Vagina (tissue), 2 donors: ENCODE data around the gene SLC10A7. TPM values are rescaled to one million over a fixed set of nuclear protein-coding genes. Genes with fewer than 3 reads are reported as not detected.

ENCODE experiments used
- DNase-seq, 2 donors: peaks; one replicate each; pipeline ENCODE4 v3.0.0-alpha.2; 2017; ENCODE audit errors: extremely low spot score in 2 of 2
- H3K27ac ChIP-seq: fragments of 200-600 bp; sonication (generic); one replicate; pipeline ENCODE4 v1.5.1; 2019
- H3K27me3 ChIP-seq: fragments of 200-600 bp; sonication (generic); one replicate; pipeline ENCODE4 v1.5.1; 2019
- H3K36me3 ChIP-seq, 2 donors: fragments of 200-600 bp; sonication (generic); one replicate each; pipeline ENCODE4 v1.5.1; 2017 to 2019
- H3K4me1 ChIP-seq: fragments of 200-600 bp; sonication (generic); one replicate; pipeline ENCODE4 v1.5.1; 2019
- H3K4me3 ChIP-seq, 2 donors: fragments of 200-600 bp; sonication (generic); 1 replicate in 1 of 2; 2 replicates in 1 of 2; pipeline ENCODE4 v1.5.1; 2016 to 2019
- H3K9me3 ChIP-seq: fragments of 200-600 bp; sonication (generic); one replicate; pipeline ENCODE4 v1.5.1; 2019
- CTCF ChIP-seq, 3 experiments: fragments of 450-650 bp in 2 of 3; fragments of 200-600 bp in 1 of 3; sonication (generic) in 1 of 3; IDR thresholded peaks; one replicate each; pipeline ENCODE4 v1.5.1; 2017 to 2019; ENCODE audit warnings: antibody characterized with exemption in 3 of 3, mild to moderate bottlenecking in 2 of 3, moderate library complexity in 2 of 3
- POLR2A ChIP-seq, 2 donors: fragments of 450-650 bp; IDR thresholded peaks; one replicate each; pipeline ENCODE4 v1.6.1; 2017; ENCODE audit warnings: antibody characterized with exemption in 2 of 2, mild to moderate bottlenecking in 2 of 2, moderate library complexity in 2 of 2
- POLR2AphosphoS5 ChIP-seq, 2 donors: sonication (generic); formaldehyde crosslinking; IDR thresholded peaks; one replicate each; pipeline ENCODE4 v1.9.0; 2017; ENCODE audit warnings: antibody characterized with exemption in 2 of 2, mild to moderate bottlenecking in 2 of 2, low read depth in 1 of 2; ENCODE audit not compliant: insufficient read depth in 1 of 2
- intact Hi-C: fragments of 100-400 bp; cut with DNase I; formaldehyde crosslinking; loops from one replicate; pipeline ENCODE4 v1.15.1; 2023
- total RNA-seq: library from RNA; depleted of rRNA; stranded (reverse); fragments of >200 nt; gene quantifications from one replicate; pipeline ENCODE4 v1.2.3, GENCODE V29; 2016

SLC10A7 gene
- total RNA-seq, 1 donor from 2014 or later = 14.2 TPM

DNA sequence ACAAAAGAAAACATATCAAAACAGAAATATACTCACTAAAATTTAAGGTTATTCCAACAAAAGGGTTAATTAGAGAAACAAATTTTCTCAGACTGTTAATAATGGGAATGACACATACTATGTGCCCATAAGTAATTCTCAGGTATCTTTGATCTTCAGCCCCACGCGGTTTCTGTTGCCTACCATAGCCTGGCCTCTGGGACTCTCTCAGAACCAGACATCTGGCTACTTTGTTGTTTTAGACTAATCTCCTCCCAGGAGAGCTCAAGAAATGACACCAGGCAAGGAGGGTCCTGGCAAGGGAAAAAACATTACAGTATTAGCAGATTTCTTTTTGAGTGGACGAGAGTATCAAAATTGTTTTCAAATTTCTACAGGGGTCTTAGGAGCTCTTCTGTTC is 43.7 kb downstream of the SLC10A7 start:
- TF ChIP-seq POLR2AphosphoS5 (IDR thresholded peaks at IDR 0.05; ENCODE audit: insufficient read depth in 1 of 2, low read depth in 1 of 2) (no peak), CTCF (IDR thresholded peaks at IDR 0.05) (no peak), POLR2A (IDR thresholded peaks at IDR 0.05) (no peak)
- intact Hi-C loops = no loop called here
- Histone ChIP-seq H3K4me3 (no peak overlapping the region), H3K4me1 (no peaks in the 10 kb centered on the region), H3K36me3 (no peaks in the 10 kb centered on the region), H3K9me3 (no peaks in the 10 kb centered on the region), H3K27me3 (no peaks in the 10 kb centered on the region), H3K27ac (no peak overlapping the region)
- DNase-seq = no peak

DNA sequence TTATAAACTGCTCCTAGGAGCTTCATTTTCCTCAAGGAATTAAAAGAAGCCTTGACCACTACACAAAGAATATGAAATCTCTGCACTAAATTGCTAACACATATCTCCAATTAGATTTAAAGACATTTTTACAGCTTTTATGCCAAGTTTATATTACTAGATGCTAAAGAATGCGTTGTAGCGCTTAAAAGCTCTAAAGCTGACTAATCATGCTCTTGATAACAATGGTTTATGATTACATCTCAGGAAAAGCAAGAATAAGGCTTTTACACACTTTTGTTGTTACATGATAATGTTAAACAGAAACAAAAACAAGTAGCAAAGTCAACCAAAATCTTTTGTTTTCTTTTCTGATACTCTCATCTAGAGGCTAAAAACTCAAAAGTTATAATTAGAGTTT is 44.7 kb downstream of the SLC10A7 start:
- DNase-seq = no peak
- Histone ChIP-seq H3K36me3 (no peaks in the 10 kb centered on the region), H3K27ac (no peak overlapping the region), H3K9me3 (no peaks in the 10 kb centered on the region), H3K4me1 (no peaks in the 10 kb centered on the region), H3K4me3 (no peak overlapping the region), H3K27me3 (no peaks in the 10 kb centered on the region)
- intact Hi-C loops = no loop called here
- TF ChIP-seq POLR2AphosphoS5 (IDR thresholded peaks at IDR 0.05; ENCODE audit: insufficient read depth in 1 of 2, low read depth in 1 of 2) (no peak), CTCF (IDR thresholded peaks at IDR 0.05) (no peak), POLR2A (IDR thresholded peaks at IDR 0.05) (no peak)

GRCh38 chr4:146472404-146472803 is 49.3 kb downstream of the SLC10A7 start:
- Histone ChIP-seq H3K9me3 (no peaks in the 10 kb centered on the region), H3K27me3 (no peaks in the 10 kb centered on the region), H3K4me1 (no peaks in the 10 kb centered on the region), H3K27ac (no peak overlapping the region), H3K36me3 (no peaks in the 10 kb centered on the region), H3K4me3 (no peak overlapping the region)
- no peak for DNase-seq
- TF ChIP-seq POLR2A (IDR thresholded peaks at IDR 0.05) (no peak), CTCF (IDR thresholded peaks at IDR 0.05) (no peak), POLR2AphosphoS5 (IDR thresholded peaks at IDR 0.05; ENCODE audit: insufficient read depth in 1 of 2, low read depth in 1 of 2) (no peak)
- intact Hi-C loops = no loop called here

- intact Hi-C loops = no loop called here
- no peaks in the 10 kb centered on the region for H3K9me3 ChIP-seq
- no peak overlapping the region for H3K4me3 ChIP-seq
- TF ChIP-seq CTCF (IDR thresholded peaks at IDR 0.05) (no peak), POLR2AphosphoS5 (IDR thresholded peaks at IDR 0.05; ENCODE audit: insufficient read depth in 1 of 2, low read depth in 1 of 2) (no peak), POLR2A (IDR thresholded peaks at IDR 0.05) (no peak)
- H3K36me3 ChIP-seq = no peaks in the 10 kb centered on the region
- no peaks in the 10 kb centered on the region for H3K4me1 ChIP-seq
- no peak for DNase-seq
- H3K27me3 ChIP-seq = no peaks in the 10 kb centered on the region
- no peak overlapping the region for H3K27ac ChIP-seq
Observed at GRCh38 chr4:146470604-146471003, 51.1 kb downstream of the SLC10A7 start.

GRCh38 chr4:146469022-146469421 is 52.7 kb downstream of the SLC10A7 start:
- H3K27ac ChIP-seq = no peak overlapping the region
- no peaks in the 10 kb centered on the region for H3K36me3 ChIP-seq
- no peaks in the 10 kb centered on the region for H3K27me3 ChIP-seq
- DNase-seq = no peak
- H3K4me3 ChIP-seq = no peak overlapping the region
- no peak for TF ChIP-seq CTCF (IDR thresholded peaks at IDR 0.05)
- TF ChIP-seq POLR2A (IDR thresholded peaks at IDR 0.05) = no peak
- TF ChIP-seq POLR2AphosphoS5 (IDR thresholded peaks at IDR 0.05; ENCODE audit: insufficient read depth in 1 of 2, low read depth in 1 of 2) = no peak
- intact Hi-C loops = no loop called here
- H3K4me1 ChIP-seq = no peaks in the 10 kb centered on the region
- no peaks in the 10 kb centered on the region for H3K9me3 ChIP-seq
